A549 (cell line): ENCODE measurements around the gene NPBWR2. TPM values are rescaled to one million over a fixed set of nuclear protein-coding genes. Genes with fewer than 3 reads are reported as not detected.

Experiments used
- ATAC-seq, 2 experiments: fragments of 200-7000 bp in 1 of 2; fragments of >200 bp in 1 of 2; cut with Nextera tagmentation in 1 of 2; cut with Tn5 transposase in 1 of 2; 3 replicates each; pipeline versions ENCODE4 v1.8.0 to v1.9.1; 2018 to 2020; ENCODE audit warnings: mild to moderate bottlenecking in 1 of 2, moderate library complexity in 1 of 2
- CTCF ChIA-PET: fragments of 300-600 bp; sonication (Branson Sonifier 250); formaldehyde crosslinking; extraction: SDS; loops from one replicate; lab custom pipeline; 2021; ENCODE audit warnings: antibody characterized with exemption, inconsistent platforms; lab: Yijun Ruan, JAX
- POLR2A ChIA-PET: fragments of 350-600 bp; formaldehyde crosslinking; extraction: SDS; loops from one replicate; lab custom pipeline; 2021; ENCODE audit warnings: antibody characterized with exemption, inconsistent platforms; lab: Yijun Ruan, JAX
- DNase-seq, 2 experiments: peaks; one replicate each; pipeline versions ENCODE4 v3.0.0 to v3.0.0-alpha.2; 2011 to 2016; ENCODE audit warnings: low read depth in 1 of 2, low spot score in 1 of 2
- FAIRE-seq: peaks from 2 replicates; lab custom pipeline; 2011; peaks lifted over from hg19 to GRCh38; lab: Jason Lieb, UNC
- H3K27ac ChIP-seq, 2 experiments: fragments of >200 bp; sonication (Bioruptor Twin); formaldehyde crosslinking; 3 replicates each; pipeline ENCODE4 v1.5.1; 2016 to 2017
- H3K4me1 ChIP-seq: fragments of >200 bp; sonication (Bioruptor Twin); formaldehyde crosslinking; 3 replicates; pipeline ENCODE4 v1.6.1; 2016
- H3K4me2 ChIP-seq: fragments of >200 bp; sonication (Bioruptor Twin); formaldehyde crosslinking; 3 replicates; pipeline ENCODE4 v1.6.1; 2016
- H3K4me3 ChIP-seq: fragments of >200 bp; sonication (Bioruptor Twin); formaldehyde crosslinking; 3 replicates; pipeline ENCODE4 v1.5.1; 2016
- H3K9me3 ChIP-seq: fragments of >200 bp; sonication (Bioruptor Twin); formaldehyde crosslinking; 3 replicates; pipeline ENCODE4 v1.6.1; 2016
- CBX2 ChIP-seq: fragments of 200-600 bp; sonication (generic); IDR thresholded peaks from 2 replicates; pipeline ENCODE4 v1.6.1; 2016; ENCODE audit warnings: low read depth, mild to moderate bottlenecking, borderline replicate concordance
- CHD2 ChIP-seq: fragments of 150-350 bp; IDR thresholded peaks from 2 replicates; pipeline ENCODE4 v1.6.1; 2014; ENCODE audit warnings: low read length; ENCODE audit not compliant: partially characterized antibody
- E2F6 ChIP-seq: IDR thresholded peaks from 2 replicates; pipeline ENCODE4 v1.6.1; 2012; ENCODE audit warnings: low read depth, borderline replicate concordance
- HEYL ChIP-seq: fragments of 250-450 bp; sonication (Bioruptor Pico); IDR thresholded peaks from 2 replicates; pipeline ENCODE4 v1.8.0; 2021; ENCODE audit warnings: mild to moderate bottlenecking, moderate library complexity
- HMGXB4 ChIP-seq: fragments of 250-450 bp; sonication (Bioruptor Pico); IDR thresholded peaks from 2 replicates; pipeline ENCODE4 v1.5.0; 2021; ENCODE audit warnings: mild to moderate bottlenecking, moderate library complexity, borderline replicate concordance
- HOXA7 ChIP-seq: fragments of 250-450 bp; sonication (Bioruptor Pico); IDR thresholded peaks from 2 replicates; pipeline ENCODE4 v1.5.0; 2020; ENCODE audit warnings: mild to moderate bottlenecking, moderate library complexity
- MAX ChIP-seq: IDR thresholded peaks from 2 replicates; pipeline ENCODE4 v1.6.1; 2012
- MYC ChIP-seq: IDR thresholded peaks from 2 replicates; pipeline ENCODE4 v1.6.1; 2012; ENCODE audit warnings: mild to moderate bottlenecking, inconsistent platforms, low read length, improper control_type of control experiment, borderline replicate concordance
- PHF8 ChIP-seq: fragments of 200-600 bp; sonication (generic); IDR thresholded peaks from 2 replicates; pipeline ENCODE4 v1.6.1; 2016; ENCODE audit warnings: low read depth, mild to moderate bottlenecking, antibody characterized with exemption, moderate library complexity, borderline replicate concordance
- POLR2AphosphoS2 ChIP-seq: conservative IDR thresholded peaks from 2 replicates; pipeline ENCODE4 v1.6.1; 2012; ENCODE audit warnings: low read length, improper control_type of control experiment, inconsistent platforms
- RAD21 ChIP-seq, 2 experiments: fragments of >200 bp in 1 of 2; sonication (Bioruptor Twin) in 1 of 2; formaldehyde crosslinking in 1 of 2; IDR thresholded peaks in 1 of 2; conservative IDR thresholded peaks in 1 of 2; 2 replicates in 1 of 2; 3 replicates in 1 of 2; pipeline ENCODE4 v1.6.1; 2012 to 2018; ENCODE audit warnings: inconsistent platforms in 1 of 2
- RCOR1 ChIP-seq: fragments of 150-350 bp; IDR thresholded peaks from 2 replicates; pipeline ENCODE4 v1.6.1; 2014; ENCODE audit warnings: antibody characterized with exemption, low read length, low read depth
- REST ChIP-seq: fragments of 200-600 bp; sonication (generic); IDR thresholded peaks from 2 replicates; pipeline ENCODE4 v1.6.1; 2016; ENCODE audit warnings: antibody characterized with exemption, mild to moderate bottlenecking, moderate library complexity
- SMC3 ChIP-seq: fragments of >200 bp; sonication (Bioruptor Twin); formaldehyde crosslinking; IDR thresholded peaks from 3 replicates; pipeline ENCODE4 v1.6.1; 2018; ENCODE audit warnings: inconsistent platforms
- SREBF2 ChIP-seq: fragments of 450-650 bp; IDR thresholded peaks from 2 replicates; pipeline ENCODE4 v1.6.1; 2014; ENCODE audit warnings: mild to moderate bottlenecking, moderate library complexity
- TP53 ChIP-seq: fragments of 250-450 bp; sonication (Bioruptor Pico); IDR thresholded peaks from 2 replicates; pipeline ENCODE4 v1.5.0; 2021; ENCODE audit warnings: mild to moderate bottlenecking, moderate library complexity
- ZC3H11A ChIP-seq: fragments of 450-650 bp; IDR thresholded peaks from 2 replicates; pipeline ENCODE4 v1.6.1; 2014; ENCODE audit warnings: antibody characterized with exemption, mild to moderate bottlenecking
- WGBS: methylation state at CpG from one replicate; pipeline ENCODE4 v1.1.6; 2017; ENCODE audit errors: missing lambda C conversion rate; 5-methylcytosine and 5-hydroxymethylcytosine counted together
- polyA plus RNA-seq, 4 experiments: library from polyadenylated mRNA; depleted of rRNA in 3 of 4; stranded (reverse); fragments of >200 nt; fragmentation: RNase III in 1 of 4; extraction: RNeasy Plus Mini Kit Qiagen cat#74134 plus additional on column Dnase treatment in 1 of 4; gene quantifications; 2 replicates in 3 of 4; 3 replicates in 1 of 4; pipeline ENCODE4 v1.2.3, GENCODE V29; 2011 to 2017
- TF ChIP-seq, protein P1 (sequence below): IDR thresholded peaks from 2 replicates; pipeline ENCODE4 v1.6.1; 2012
- TF ChIP-seq, protein P2 (sequence below): fragments of >200 bp; sonication (Bioruptor Twin); formaldehyde crosslinking; IDR thresholded peaks from 3 replicates; pipeline ENCODE4 v1.6.1; 2016
- TF ChIP-seq, protein P3 (sequence below): fragments of >200 bp; sonication (Bioruptor Twin); formaldehyde crosslinking; IDR thresholded peaks from 3 replicates; pipeline ENCODE4 v1.5.1; 2016

The NPBWR2 gene
- polyA plus RNA-seq, 2 of the 4 experiments (the other 2 are of a cell fraction): not detected

GRCh38 chr20:64102647-64103354 is 4.6 kb downstream of the NPBWR2 start:
- CTCF ChIA-PET: interaction anchor here (0.8 to 6.1 kb wide), 13 partner anchors 10 to 64 kb away, joined by 3 to 58 read pairs (median 4); partner anchors contain the start of genes LKAAEAR1, OPRL1 and RGS19
- Histone ChIP-seq H3K4me1 (0 out of 3 replicates have a peak, but pooled peaks cover 6% of the 10 kb centered on the region), H3K4me2 (peak overlapping the region; percentile 100), H3K27ac (peak overlapping the region; percentile 81 to 91; a peak in 5 of 6 replicates)
- 80% methylated on average over 15 of the region's 30 CpGs for WGBS
- FAIRE-seq: no peak
- ATAC-seq: peak in 1 of 2 experiments; percentile 41; a peak in 3 of 6 replicates
- TF ChIP-seq CBX2 (no peak), HMGXB4 (no peak), SREBF2 (no peak), CHD2 (no peak), HOXA7 (CRISPR knock-in tag) (no peak), MYC (no peak), E2F6 (no peak), HEYL (no peak)
- TF ChIP-seq, protein P1, sequence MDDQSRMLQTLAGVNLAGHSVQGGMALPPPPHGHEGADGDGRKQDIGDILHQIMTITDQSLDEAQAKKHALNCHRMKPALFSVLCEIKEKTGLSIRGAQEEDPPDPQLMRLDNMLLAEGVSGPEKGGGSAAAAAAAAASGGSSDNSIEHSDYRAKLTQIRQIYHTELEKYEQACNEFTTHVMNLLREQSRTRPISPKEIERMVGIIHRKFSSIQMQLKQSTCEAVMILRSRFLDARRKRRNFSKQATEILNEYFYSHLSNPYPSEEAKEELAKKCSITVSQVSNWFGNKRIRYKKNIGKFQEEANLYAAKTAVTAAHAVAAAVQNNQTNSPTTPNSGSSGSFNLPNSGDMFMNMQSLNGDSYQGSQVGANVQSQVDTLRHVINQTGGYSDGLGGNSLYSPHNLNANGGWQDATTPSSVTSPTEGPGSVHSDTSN: no peak
- TF ChIP-seq, protein P2, sequence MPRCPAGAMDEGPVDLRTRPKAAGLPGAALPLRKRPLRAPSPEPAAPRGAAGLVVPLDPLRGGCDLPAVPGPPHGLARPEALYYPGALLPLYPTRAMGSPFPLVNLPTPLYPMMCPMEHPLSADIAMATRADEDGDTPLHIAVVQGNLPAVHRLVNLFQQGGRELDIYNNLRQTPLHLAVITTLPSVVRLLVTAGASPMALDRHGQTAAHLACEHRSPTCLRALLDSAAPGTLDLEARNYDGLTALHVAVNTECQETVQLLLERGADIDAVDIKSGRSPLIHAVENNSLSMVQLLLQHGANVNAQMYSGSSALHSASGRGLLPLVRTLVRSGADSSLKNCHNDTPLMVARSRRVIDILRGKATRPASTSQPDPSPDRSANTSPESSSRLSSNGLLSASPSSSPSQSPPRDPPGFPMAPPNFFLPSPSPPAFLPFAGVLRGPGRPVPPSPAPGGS: no peak
- TF ChIP-seq, all 56 proteins: peak for 0
- POLR2A ChIA-PET: no interaction called here
- H3K9me3 ChIP-seq: no peaks in the 10 kb centered on the region
- peak overlapping the region; percentile 71 for H3K4me3 ChIP-seq
- no peak for DNase-seq

GRCh38 chr20:64101731-64102621 is 5.4 kb downstream of the NPBWR2 start:
- POLR2A ChIA-PET: no interaction called here
- 11% methylated on average over 14 of the region's 64 CpGs for WGBS
- CTCF ChIA-PET: interaction anchor here (0.7 to 6.1 kb wide), 22 partner anchors 9 to 580 kb away, joined by 3 to 58 read pairs (median 4); partner anchors contain the start of genes LKAAEAR1, OPRL1 and RGS19

More at GRCh38 chr20:64101731-64102621, 5.4 kb downstream of the NPBWR2 start:
- ATAC-seq: peak; percentile 70 to 92
- Histone ChIP-seq H3K9me3 (no peaks in the 10 kb centered on the region), H3K27ac (peak overlapping the region; percentile 81 to 91), H3K4me2 (peak overlapping the region; percentile 100)
- peak; percentile 41 to 79 for DNase-seq
- no peak for FAIRE-seq
- no peak for TF ChIP-seq POLR2AphosphoS2
- no peak for TF ChIP-seq TP53
- no peak for TF ChIP-seq REST
- TF ChIP-seq MAX: 0 out of 2 replicates have a peak, but pooled peaks have one; percentile 36
- peak; percentile 44 for TF ChIP-seq SMC3
- TF ChIP-seq ZC3H11A: no peak
- TF ChIP-seq RCOR1: no peak
- TF ChIP-seq PHF8: peak; percentile 29; the same call in 1 of the 2 replicates
- peak; percentile 27 to 63 for TF ChIP-seq RAD21 (conservative IDR thresholded peaks at IDR 0.05 in 1 of 2, IDR thresholded peaks at IDR 0.05 in 1 of 2)
- TF ChIP-seq, protein P3, sequence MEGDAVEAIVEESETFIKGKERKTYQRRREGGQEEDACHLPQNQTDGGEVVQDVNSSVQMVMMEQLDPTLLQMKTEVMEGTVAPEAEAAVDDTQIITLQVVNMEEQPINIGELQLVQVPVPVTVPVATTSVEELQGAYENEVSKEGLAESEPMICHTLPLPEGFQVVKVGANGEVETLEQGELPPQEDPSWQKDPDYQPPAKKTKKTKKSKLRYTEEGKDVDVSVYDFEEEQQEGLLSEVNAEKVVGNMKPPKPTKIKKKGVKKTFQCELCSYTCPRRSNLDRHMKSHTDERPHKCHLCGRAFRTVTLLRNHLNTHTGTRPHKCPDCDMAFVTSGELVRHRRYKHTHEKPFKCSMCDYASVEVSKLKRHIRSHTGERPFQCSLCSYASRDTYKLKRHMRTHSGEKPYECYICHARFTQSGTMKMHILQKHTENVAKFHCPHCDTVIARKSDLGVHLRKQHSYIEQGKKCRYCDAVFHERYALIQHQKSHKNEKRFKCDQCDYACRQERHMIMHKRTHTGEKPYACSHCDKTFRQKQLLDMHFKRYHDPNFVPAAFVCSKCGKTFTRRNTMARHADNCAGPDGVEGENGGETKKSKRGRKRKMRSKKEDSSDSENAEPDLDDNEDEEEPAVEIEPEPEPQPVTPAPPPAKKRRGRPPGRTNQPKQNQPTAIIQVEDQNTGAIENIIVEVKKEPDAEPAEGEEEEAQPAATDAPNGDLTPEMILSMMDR: peak; percentile 96
- TF ChIP-seq, all 56 proteins: peak for 5
- 0 out of 3 replicates have a peak, but pooled peaks cover 6% of the 10 kb centered on the region for H3K4me1 ChIP-seq
- H3K4me3 ChIP-seq: peak overlapping the region; percentile 71
